NCI-H2029 (cell line): ENCODE data around the gene ZSCAN5A.
"Not testable (repeated sequence)": the region's sequence is repeated elsewhere in the genome, so short reads cannot be mapped to it uniquely, and the experiment has no call there.

Experiments
- DNase-seq: peaks from one replicate; lab custom pipeline; 2025; lab: John Stamatoyannopoulos, UW

ZSCAN5A gene

DNA sequence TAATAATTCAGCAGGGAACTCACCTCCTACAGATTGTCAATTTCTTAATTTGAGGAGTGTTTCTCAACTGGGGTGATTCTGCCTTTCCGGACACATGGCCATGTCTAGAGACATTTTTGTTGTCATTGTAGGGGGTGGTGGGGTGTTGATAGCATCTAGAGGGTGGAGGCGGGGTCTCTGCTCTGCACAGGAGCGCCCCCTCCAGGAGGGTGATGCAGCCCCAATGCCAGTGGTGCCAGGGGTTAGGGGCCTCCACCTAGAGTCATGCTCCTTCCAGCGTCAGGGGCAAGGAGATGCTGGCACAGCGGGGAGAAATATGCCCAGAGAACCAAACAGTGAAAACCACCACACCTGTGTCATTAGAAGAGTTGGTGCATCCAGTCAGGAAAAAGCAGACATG lies 107.1 kb downstream of the ZSCAN5A start:
- DNase-seq = not testable (repeated sequence)

- no peak for DNase-seq
Observed at GRCh38 chr19:56201973-56202372, 112.7 kb downstream of the ZSCAN5A start, which contains the start of gene ZSCAN5C. TSS of gene ZSCAN5C (plus strand) at chr19:56202273. CDS start at chr19:56205914, 3,641 bp downstream.

GRCh38 chr19:56199687-56200086 lies 115.0 kb downstream of the ZSCAN5A start:
- no peak for DNase-seq

GRCh38 chr19:56197646-56198045 lies 117.0 kb downstream of the ZSCAN5A start, which contains the start of gene ZSCAN5B:
TSS of gene ZSCAN5B (minus strand) at chr19:56197783. CDS start at chr19:56193052, 4,731 bp downstream.
- DNase-seq = not testable (repeated sequence)

DNA sequence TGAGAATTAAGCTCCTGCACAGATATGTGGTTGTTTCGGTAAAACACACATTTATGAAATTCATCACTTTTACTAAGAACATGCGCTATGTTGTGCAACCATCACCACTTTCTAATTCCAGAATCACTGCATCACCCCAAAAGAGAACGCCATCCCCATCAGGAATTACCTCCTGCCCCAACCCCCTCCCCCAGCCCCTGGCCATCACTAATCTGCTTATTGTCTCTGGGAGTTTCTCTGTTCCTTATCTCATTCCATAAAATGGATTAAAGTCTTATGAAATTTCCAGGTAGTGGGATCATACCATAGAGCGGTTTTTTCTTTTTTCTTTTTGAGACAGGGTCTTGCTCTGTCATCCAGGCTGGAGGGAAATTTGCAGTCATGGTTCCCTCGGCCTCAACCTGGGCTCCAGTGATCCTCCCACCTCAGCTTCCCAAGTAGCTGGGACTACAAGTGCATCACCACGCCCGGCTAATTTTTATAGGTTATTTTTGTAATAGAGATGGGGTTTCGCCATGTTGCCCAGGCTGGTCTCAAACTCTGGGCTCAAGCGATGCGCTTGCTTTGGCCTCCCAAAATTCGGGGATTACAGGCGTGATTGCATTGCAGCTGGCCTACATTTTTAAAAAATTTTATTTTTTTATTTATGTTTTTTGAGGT lies 120.5 kb downstream of the ZSCAN5A start:
- DNase-seq = no peak

DNA sequence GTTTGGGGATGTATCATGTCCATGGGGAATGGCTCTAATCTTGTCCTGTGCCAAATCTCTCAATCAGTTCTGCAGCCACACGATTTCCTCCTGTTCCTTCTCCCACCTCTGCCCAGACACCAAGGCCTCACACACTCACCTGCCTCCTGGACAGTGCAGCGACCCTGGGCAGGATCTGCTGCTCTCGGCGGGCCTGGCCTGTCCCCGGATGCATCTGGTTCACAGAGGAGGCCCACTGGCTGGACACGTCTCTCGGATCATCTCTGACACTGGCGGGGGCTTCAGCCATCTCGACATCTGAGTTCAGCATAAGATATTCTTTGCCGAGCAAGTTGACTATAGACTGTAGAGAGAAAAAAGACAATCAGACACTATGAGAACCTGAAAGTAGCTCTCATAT lies 122.9 kb downstream of the ZSCAN5A start:
- no peak for DNase-seq

GRCh38 chr19:56191115-56191514 lies 123.5 kb downstream of the ZSCAN5A start:
- no peak for DNase-seq

DNA sequence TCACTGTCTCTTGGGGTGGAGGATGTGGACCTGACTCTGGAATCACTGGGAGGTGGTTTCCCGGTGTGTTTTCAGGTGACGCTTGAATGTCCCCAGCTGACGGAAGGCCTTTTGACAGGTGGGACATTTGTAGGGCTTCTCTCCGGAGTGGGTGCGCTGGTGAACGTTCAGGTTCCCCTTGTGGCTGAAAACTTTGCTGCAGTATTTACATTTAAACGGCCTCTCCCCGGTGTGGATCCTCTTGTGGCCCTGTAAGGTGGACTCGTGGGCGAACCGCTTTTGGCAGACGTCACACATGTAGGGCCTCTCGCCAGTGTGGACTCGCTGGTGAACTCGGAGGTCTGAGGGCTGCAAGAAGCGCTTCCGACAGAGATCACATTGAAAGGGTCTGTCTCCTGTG lies 124.9 kb downstream of the ZSCAN5A start:
- no peak for DNase-seq

DNA sequence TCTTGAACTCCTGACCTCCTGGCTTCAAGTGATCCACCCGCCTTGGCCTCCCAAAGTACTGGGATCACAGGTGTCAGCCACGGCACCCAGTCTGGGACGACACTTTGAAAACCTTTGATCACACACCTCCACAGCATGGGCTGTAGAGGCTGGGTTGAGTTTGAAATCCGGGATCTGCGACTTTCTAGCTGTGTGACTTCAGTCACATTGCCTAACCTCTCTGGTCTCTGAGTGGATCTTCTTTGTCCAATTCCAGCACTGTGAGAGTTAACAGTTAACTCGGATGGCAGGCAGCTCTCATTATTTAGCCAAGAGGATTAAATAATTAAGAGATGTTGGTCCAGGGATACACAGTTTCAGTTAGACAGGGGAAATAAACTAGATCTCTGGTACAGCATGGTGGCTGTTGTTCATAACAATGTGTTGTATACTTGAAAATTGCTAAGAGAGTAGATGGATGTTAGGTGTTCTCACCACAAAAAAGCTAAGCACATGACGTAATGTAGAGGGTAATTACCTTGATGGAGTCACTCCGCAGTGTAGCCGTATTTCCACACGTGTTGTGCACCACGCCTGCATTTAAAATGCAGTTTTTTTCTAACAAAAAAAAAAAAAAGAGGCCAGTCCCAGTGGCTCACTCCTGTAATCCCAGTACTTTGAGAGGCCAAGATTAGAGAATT lies 136.9 kb downstream of the ZSCAN5A start:
- DNase-seq = no peak

DNA sequence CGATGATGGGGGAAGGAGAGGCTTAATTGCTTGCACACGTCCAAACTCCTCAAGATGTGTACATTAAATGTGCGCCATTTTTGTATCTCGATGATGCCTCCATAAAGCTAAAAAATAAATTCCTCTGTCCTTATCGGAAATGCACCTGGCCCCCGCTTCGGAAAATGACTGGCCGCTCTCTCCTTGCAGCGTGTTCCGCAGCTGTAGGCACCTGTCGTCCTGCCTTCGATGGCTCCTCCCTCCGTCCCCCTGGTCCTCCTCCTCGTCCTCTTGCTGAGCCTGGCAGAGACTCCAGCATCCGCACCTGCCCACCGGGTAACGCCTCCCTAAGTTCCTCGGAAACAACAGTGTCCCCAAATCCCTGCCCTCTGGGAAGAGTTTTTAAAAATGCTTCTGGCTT lies 137.8 kb downstream of the ZSCAN5A start:
- no peak for DNase-seq

DNA sequence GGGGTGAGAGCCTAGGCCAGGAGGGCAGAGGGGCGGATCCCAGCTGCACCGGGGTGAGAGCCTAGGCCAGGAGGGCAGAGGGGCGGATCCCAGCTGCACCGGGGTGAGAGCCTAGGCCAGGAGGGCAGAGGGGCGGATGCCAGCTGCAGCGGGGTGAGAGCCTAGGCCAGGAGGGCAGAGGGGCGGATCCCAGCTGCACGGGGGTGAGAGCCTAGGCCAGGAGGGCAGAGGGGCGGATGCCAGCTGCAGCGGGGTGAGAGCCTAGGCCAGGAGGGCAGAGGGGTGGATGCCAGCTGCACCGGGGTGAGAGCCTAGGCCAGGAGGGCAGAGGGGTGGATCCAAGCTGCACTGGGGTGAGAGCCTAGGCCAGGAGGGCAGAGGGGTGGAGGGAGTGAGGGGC lies 138.3 kb downstream of the ZSCAN5A start:
- not testable (repeated sequence) for DNase-seq

DNA sequence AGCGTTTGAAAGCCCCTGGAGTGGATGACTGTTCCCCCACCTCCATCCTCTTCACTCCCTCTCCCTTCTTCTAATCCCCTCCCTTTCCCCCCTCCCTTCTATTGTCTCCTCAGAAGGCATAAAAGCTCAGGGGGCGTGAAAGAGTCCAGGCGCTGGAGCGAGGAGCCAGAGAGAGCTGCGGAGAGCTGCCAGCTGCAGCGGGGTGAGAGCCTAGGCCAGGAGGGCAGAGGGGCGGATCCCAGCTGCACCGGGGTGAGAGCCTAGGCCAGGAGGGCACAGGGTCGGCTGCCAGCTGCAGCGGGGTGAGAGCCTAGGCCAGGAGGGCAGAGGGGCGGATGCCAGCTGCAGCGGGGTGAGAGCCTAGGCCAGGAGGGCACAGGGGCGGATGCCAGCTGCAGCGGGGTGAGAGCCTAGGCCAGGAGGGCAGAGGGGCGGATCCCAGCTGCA lies 138.8 kb downstream of the ZSCAN5A start, which contains the start of gene GALP:
Gene GALP, plus strand, starts transcription at position 148 of the 447 bp plus-strand sequence. CDS start 1,101 bp downstream, outside the sequence.
- not testable (repeated sequence) for DNase-seq

GRCh38 chr19:56174550-56174949 lies 140.1 kb downstream of the ZSCAN5A start:
- no peak for DNase-seq

DNA sequence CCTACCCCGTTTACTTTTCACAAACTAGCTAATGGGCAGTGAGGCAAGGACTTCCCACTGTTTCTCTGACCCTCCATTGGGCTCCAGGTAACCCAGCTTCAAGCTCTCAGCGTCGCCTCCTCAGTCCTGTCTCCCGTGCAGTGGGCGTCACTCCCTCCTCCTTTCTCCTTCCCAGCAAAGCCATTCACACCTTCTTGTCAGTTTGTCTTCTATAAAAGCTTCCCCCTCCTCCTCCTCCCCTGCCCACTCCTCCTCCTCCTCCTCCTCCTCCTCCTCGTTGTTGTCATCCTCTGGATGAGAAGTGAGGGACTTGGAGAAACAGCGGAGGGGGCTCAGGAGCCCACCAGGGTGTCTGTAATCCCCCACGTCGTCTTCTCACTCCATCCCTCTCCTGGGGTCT lies 140.6 kb downstream of the ZSCAN5A start:
- no peak for DNase-seq
